Neuron (in vitro differentiated cells): Measurements from ENCODE around the gene DISC1.
"Not testable (repeated sequence)": the region's sequence is repeated elsewhere in the genome, so short reads cannot be mapped to it uniquely, and the experiment has no call there.

Experiments
- H2AFZ ChIP-seq: one replicate; pipeline ENCODE4 v1.6.1; 2013; ENCODE audit warnings: low read depth, mild to moderate bottlenecking, inconsistent platforms, low read length, moderate library complexity
- H3K27me3 ChIP-seq: one replicate; pipeline ENCODE4 v1.6.1; 2013; ENCODE audit warnings: low read length; ENCODE audit not compliant: insufficient read depth
- H3K36me3 ChIP-seq: one replicate; pipeline ENCODE4 v1.6.1; 2013; ENCODE audit warnings: low read length; ENCODE audit not compliant: insufficient read depth
- H3K4me1 ChIP-seq: one replicate; pipeline ENCODE4 v1.6.1; 2013; ENCODE audit warnings: low read length; ENCODE audit not compliant: insufficient read depth
- H3K4me3 ChIP-seq: 2 replicates; pipeline ENCODE4 v1.5.1; 2013; ENCODE audit warnings: mild to moderate bottlenecking, low read length, moderate library complexity
- H3K9me3 ChIP-seq: one replicate; pipeline ENCODE4 v1.6.1; 2013; ENCODE audit warnings: low read length

Gene DISC1

GRCh38 chr1:231938211-231938610, 311.6 kb downstream of the DISC1 start:
- Histone ChIP-seq H3K36me3 (no peaks in the 10 kb centered on the region), H3K4me1 (peaks cover 33% of the 10 kb centered on the region), H3K4me3 (no peak overlapping the region), H2AFZ (no peak overlapping the region), H3K27me3 (no peaks in the 10 kb centered on the region), H3K9me3 (no peaks in the 10 kb centered on the region)

- H3K4me1 ChIP-seq: peaks cover 33% of the 10 kb centered on the region
- no peak overlapping the region for H3K4me3 ChIP-seq
- no peaks in the 10 kb centered on the region for H3K9me3 ChIP-seq
- H3K27me3 ChIP-seq: no peaks in the 10 kb centered on the region
- no peak overlapping the region for H2AFZ ChIP-seq
- H3K36me3 ChIP-seq: no peaks in the 10 kb centered on the region
These were observed 312.1 kb downstream of the DISC1 start for GRCh38 chr1:231938711-231939110.

GRCh38 chr1:231939118-231939517, 312.5 kb downstream of the DISC1 start:
- Histone ChIP-seq H3K36me3 (no peaks in the 10 kb centered on the region), H3K4me3 (no peak overlapping the region), H2AFZ (no peak overlapping the region), H3K4me1 (peaks cover 33% of the 10 kb centered on the region), H3K9me3 (no peaks in the 10 kb centered on the region), H3K27me3 (no peaks in the 10 kb centered on the region)

GRCh38 chr1:231940116-231940515, 313.5 kb downstream of the DISC1 start:
- Histone ChIP-seq H3K9me3 (no peaks in the 10 kb centered on the region), H3K36me3 (no peaks in the 10 kb centered on the region), H3K27me3 (no peaks in the 10 kb centered on the region), H3K4me3 (no peak overlapping the region), H3K4me1 (peaks cover 30% of the 10 kb centered on the region), H2AFZ (no peak overlapping the region)

- Histone ChIP-seq H3K4me1 (peaks cover 27% of the 10 kb centered on the region), H3K36me3 (no peaks in the 10 kb centered on the region)
These were observed 314.1 kb downstream of the DISC1 start for GRCh38 chr1:231940701-231941100.

GRCh38 chr1:231943084-231943483, 316.5 kb downstream of the DISC1 start:
- Histone ChIP-seq H3K27me3 (no peaks in the 10 kb centered on the region), H3K4me1 (peaks cover 4% of the 10 kb centered on the region), H3K36me3 (no peaks in the 10 kb centered on the region), H2AFZ (no peak overlapping the region), H3K4me3 (no peak overlapping the region), H3K9me3 (no peaks in the 10 kb centered on the region)

More at GRCh38 chr1:231940701-231941100, 314.1 kb downstream of the DISC1 start:
- Histone ChIP-seq H3K27me3 (no peaks in the 10 kb centered on the region), H3K9me3 (no peaks in the 10 kb centered on the region), H3K4me3 (no peak overlapping the region), H2AFZ (no peak overlapping the region)

GRCh38 chr1:231948102-231948501, 321.5 kb downstream of the DISC1 start:
- H2AFZ ChIP-seq, H3K36me3 ChIP-seq, H3K27me3 ChIP-seq, H3K4me3 ChIP-seq, H3K9me3 ChIP-seq, H3K4me1 ChIP-seq: not testable (repeated sequence)

- H3K4me1 ChIP-seq: peaks cover 5% of the 10 kb centered on the region
- no peaks in the 10 kb centered on the region for H3K9me3 ChIP-seq
- no peaks in the 10 kb centered on the region for H3K27me3 ChIP-seq
- H2AFZ ChIP-seq: no peak overlapping the region
- H3K36me3 ChIP-seq: no peaks in the 10 kb centered on the region
- no peak overlapping the region for H3K4me3 ChIP-seq
These were observed 322.9 kb downstream of the DISC1 start for GRCh38 chr1:231949277-231950091.

- no peak overlapping the region for H2AFZ ChIP-seq
- H3K27me3 ChIP-seq: no peaks in the 10 kb centered on the region
- peaks cover 5% of the 10 kb centered on the region for H3K4me1 ChIP-seq
- no peak overlapping the region for H3K4me3 ChIP-seq
- no peaks in the 10 kb centered on the region for H3K9me3 ChIP-seq
- no peaks in the 10 kb centered on the region for H3K36me3 ChIP-seq
These were observed 323.9 kb downstream of the DISC1 start for GRCh38 chr1:231950331-231951128.

- no peak overlapping the region for H2AFZ ChIP-seq
- H3K27me3 ChIP-seq: no peaks in the 10 kb centered on the region
- peaks cover 5% of the 10 kb centered on the region for H3K4me1 ChIP-seq
- H3K36me3 ChIP-seq: no peaks in the 10 kb centered on the region
- H3K4me3 ChIP-seq: no peak overlapping the region
- H3K9me3 ChIP-seq: no peaks in the 10 kb centered on the region
These were observed 324.8 kb downstream of the DISC1 start for GRCh38 chr1:231951374-231951773.

GRCh38 chr1:231952154-231952553, 325.6 kb downstream of the DISC1 start:
- peaks cover 5% of the 10 kb centered on the region for H3K4me1 ChIP-seq
- no peak overlapping the region for H3K4me3 ChIP-seq
- no peaks in the 10 kb centered on the region for H3K9me3 ChIP-seq
- no peak overlapping the region for H2AFZ ChIP-seq
- H3K36me3 ChIP-seq: no peaks in the 10 kb centered on the region
- H3K27me3 ChIP-seq: no peaks in the 10 kb centered on the region

- Histone ChIP-seq H3K4me1 (peaks cover 5% of the 10 kb centered on the region), H3K36me3 (no peaks in the 10 kb centered on the region), H3K27me3 (no peaks in the 10 kb centered on the region), H3K9me3 (no peaks in the 10 kb centered on the region), H3K4me3 (no peak overlapping the region), H2AFZ (no peak overlapping the region)
These were observed 327.1 kb downstream of the DISC1 start for GRCh38 chr1:231953660-231954059.

- no peaks in the 10 kb centered on the region for H3K27me3 ChIP-seq
- H3K36me3 ChIP-seq: no peaks in the 10 kb centered on the region
- no peak overlapping the region for H2AFZ ChIP-seq
- no peak overlapping the region for H3K4me3 ChIP-seq
- no peaks in the 10 kb centered on the region for H3K9me3 ChIP-seq
- peaks cover 5% of the 10 kb centered on the region for H3K4me1 ChIP-seq
These were observed 328.2 kb downstream of the DISC1 start for GRCh38 chr1:231954751-231955150.
